Cerebellar nuclear complex (tissue), 1 donor: Measurements from ENCODE around the gene DVL3.
A peak's percentile ranks its signal among the peaks of the same experiment; 100 is the strongest.
"Not testable (repeated sequence)": the region's sequence is repeated elsewhere in the genome, so short reads cannot be mapped to it uniquely, and the experiment has no call there.

Source experiments
- DNase-seq, 2 experiments: peaks; one replicate each; lab custom pipeline; 2025; lab: John Stamatoyannopoulos, UW

DVL3 gene

DNA sequence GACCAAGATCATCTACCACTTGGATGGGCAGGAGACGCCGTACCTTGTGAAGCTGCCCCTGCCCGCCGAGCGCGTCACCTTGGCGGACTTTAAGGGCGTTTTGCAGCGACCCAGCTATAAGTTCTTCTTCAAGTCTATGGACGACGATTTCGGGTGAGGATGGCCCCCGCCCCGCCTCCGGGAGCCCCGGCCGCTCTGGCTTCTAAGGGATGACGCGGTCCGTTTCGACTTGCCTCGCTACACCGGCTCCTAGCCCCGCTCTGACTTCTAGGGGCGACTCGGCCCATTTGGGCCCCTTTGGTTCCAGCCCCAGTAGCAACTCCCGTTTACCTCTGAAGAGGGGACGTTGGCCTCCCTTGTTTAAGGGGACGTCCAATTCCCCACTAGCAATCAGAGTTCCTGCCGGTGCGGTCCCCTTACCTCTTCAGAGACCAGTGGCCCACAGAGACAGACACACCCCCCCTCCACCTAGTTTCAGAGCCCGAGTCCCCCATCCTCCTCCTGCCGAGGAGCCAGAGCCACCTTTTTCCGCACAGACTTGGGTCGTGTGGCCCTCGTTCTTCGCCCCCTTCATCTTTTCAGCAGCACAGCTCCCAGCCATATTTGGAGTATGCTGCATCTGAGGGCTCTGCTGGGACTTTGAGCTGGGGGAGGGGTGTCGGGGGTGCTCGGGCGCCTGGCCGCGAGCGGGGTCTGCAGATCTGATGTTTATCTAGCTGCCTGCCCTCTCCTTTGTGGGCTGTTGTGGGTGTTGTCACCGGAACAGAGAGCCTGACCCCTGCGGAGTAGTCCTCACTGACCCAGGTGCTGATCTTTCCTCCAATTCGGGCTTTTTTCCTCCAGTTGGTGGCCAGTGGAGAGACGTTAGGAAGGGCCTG, 706 bp downstream of the DVL3 start:
- DNase-seq: no peak

GRCh38 chr3:184156522-184156955, 1.4 kb downstream of the DVL3 start:
- DNase-seq: no peak

GRCh38 chr3:184157206-184157605, 2.0 kb downstream of the DVL3 start:
- no peak for DNase-seq

- no peak for DNase-seq
Observed at GRCh38 chr3:184158404-184158803, 3.2 kb downstream of the DVL3 start.

DNA sequence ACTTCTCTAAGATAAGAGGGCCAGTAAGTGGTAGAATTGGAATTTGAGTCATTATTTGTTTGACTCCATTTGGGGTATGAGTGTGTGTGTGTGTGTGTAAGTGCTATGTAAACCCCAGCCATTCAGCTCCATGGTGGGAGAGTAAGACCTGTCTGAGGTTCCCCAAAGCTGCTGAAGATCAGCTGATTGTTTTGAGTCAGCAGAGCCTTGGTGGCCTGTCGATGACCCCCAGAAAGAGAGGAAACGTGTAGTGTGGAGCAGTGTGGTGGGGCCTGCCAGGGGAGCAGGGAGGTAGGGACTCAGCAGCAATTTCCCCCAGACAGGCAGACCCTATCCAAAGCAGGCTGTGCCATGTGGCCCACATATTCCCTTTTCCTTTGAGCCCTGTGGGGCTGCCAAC, 5.3 kb downstream of the DVL3 start:
- DNase-seq: no peak

DNA sequence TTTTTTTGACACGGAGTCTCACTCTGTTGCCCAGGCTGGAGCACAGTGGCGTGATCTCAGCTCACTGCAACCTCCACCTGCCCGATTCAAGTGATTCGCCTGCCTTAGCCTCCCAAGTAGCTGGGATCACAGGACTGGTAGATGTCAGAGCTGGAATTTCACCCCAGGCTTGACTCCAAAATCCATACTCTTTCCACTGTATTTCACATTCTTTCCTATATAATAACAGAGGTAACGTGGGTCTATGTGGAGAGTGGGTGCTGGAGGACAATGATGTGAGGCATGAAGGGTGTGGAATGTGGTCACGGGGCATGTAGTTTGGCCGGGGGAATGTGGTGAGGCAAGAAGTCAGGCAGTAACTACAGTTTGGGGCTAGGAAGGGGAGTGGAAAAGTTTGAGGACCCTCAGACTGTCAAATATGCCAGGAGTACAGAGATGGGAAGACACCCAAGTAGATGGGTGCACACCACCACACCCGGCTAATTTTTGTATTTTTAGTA, 7.4 kb downstream of the DVL3 start:
- DNase-seq: not testable (repeated sequence)

DNA sequence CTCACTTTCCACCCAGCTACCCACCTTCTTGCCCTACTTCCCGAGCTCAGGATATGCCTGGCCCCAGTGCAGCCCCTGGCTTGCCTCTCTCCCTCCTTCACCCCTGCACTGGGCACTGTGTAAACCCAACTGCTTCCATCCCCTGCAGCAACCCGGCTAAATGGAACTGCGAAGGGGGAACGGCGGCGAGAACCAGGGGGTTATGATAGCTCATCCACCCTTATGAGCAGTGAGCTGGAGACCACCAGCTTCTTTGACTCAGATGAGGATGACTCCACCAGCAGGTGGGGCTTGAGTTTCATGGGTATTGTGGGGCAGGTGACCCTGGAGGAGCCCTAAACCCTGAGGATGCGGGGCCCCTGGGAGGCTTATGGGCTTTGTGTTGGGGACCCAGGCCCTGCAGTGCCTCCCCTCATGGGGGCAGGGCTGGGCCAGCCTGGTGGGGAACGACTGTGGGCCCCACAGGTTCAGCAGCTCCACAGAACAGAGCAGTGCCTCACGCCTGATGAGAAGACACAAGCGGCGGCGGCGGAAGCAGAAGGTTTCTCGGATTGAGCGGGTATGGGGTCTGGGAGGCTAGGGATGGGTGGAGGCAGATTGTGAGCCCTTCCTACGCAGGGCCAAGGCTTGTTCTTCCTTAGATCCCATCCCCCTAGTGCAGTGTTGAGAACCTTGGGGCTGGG, 9.6 kb downstream of the DVL3 start:
- no peak for DNase-seq

DNA sequence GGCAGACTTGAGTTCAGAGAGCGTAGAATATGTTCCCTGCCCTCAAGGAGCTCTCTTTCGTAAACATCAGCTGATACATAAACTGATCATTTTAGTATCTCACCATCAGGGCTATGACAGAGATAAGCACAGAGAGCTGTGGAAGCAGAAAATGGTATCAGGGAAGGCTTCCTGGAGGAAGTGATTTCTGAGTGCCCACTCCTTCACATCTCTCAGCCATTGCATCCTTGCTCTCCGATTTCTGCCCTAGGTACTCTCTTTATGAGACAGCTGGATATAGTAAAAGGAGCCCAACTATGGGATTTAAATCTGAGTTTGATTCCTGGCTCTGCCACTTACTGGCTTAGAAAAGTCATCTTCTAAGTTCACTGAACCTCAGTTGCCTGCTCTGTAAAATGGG, 10.4 kb downstream of the DVL3 start:
- no peak for DNase-seq

GRCh38 chr3:184166671-184167070, 11.5 kb downstream of the DVL3 start:
- DNase-seq: no peak

DNA sequence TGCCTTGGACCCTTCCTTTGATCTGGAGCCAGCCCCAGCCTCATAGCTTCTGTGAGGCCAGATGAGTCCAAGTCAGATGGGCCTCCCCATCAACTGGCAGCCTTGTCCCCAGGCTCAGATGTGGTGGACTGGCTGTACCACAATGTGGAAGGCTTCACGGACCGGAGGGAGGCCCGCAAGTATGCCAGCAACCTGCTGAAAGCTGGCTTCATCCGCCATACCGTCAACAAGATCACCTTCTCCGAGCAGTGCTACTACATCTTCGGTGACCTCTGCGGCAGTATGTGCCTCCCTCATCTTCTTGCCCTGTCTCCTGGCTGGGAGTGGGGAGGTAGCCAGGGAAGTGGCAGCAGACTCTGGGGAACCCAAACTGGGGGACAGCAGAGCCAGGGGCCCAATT, 12.6 kb downstream of the DVL3 start:
- no peak for DNase-seq

DNA sequence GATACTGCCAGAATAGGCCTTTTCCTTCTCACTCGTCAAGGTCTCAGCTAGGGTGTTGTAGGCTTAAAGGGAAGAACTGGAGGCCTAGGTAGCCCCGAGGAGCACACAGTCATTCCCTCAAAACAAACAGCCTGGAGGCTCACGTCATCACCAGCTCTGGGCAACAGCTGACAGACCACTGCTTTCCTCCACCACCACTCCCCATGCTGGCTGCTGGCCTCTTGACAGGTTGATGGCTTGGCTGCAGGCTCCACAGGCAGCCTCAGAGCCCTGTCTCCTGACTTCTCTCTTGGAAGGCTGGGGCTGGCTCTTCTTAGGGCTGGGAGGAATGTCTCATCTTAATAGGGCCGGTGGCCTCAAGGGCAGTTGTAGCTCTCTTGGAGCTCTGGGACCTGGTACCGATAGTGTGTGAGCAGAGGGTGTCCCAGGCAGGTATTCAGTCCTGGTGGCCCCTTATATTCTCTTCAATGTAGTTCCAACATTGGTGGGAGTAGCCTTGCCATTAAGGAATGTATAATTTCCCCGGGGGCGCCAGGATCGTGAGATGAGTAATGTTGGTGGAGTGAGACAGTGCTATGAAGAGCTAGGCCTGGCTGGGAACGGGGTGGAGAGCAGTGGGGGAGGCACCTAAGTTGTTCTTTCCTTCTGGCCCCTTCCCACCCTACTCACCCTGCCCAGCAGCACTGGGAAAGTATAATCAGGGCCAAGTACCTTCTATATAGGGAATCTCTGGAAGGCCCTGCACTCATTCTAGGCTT, 13.4 kb downstream of the DVL3 start:
- no peak for DNase-seq

DNA sequence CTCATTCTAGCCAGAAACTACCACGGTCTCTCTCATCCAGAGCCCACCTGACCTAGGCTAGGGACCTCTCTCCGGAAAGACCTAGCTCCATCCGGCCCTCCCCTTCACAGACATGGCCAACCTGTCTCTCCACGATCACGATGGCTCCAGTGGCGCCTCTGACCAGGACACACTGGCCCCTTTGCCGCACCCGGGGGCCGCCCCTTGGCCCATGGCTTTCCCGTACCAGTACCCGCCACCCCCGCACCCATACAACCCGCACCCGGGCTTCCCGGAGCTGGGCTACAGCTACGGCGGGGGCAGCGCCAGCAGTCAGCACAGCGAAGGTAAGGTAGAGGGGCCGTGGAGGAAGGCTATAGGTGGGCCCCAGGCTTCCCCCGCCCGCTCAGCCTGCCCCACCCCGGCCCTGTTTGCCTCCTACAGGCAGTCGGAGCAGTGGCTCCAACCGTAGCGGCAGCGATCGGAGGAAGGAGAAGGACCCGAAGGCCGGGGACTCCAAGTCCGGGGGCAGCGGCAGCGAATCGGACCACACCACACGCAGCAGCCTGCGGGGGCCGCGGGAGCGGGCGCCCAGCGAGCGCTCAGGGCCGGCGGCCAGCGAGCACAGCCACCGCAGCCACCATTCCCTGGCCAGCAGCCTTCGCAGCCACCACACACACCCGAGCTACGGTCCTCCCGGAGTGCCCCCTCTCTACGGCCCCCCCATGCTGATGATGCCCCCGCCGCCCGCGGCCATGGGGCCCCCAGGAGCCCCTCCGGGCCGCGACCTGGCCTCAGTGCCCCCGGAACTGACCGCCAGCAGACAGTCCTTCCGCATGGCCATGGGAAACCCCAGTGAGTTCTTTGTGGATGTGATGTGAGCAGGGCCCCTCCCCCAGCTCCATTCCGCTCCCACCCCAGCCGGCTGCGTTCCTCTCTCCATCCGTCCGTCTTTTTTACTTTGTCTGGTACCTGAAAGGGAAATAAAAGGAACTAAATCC, 15.0 kb downstream of the DVL3 start:
- DNase-seq: no peak

- DNase-seq: no peak
Observed at GRCh38 chr3:184171562-184171961, 16.4 kb downstream of the DVL3 start.

GRCh38 chr3:184172681-184173373, 17.6 kb downstream of the DVL3 start:
- no peak for DNase-seq

GRCh38 chr3:184173374-184173722, 18.2 kb downstream of the DVL3 start:
- DNase-seq: no peak

- no peak for DNase-seq
Observed at GRCh38 chr3:184174284-184174645, 19.1 kb downstream of the DVL3 start.

- DNase-seq: peak; percentile 93 to 98
Observed at GRCh38 chr3:184174646-184175492, 19.7 kb downstream of the DVL3 start, which contains the start of gene AP2M1. TSS of gene AP2M1 (plus strand) at chr3:184174855. CDS start at chr3:184176994, 2,139 bp downstream.

- DNase-seq: no peak
Observed at GRCh38 chr3:184175506-184175905, 20.3 kb downstream of the DVL3 start.

DNA sequence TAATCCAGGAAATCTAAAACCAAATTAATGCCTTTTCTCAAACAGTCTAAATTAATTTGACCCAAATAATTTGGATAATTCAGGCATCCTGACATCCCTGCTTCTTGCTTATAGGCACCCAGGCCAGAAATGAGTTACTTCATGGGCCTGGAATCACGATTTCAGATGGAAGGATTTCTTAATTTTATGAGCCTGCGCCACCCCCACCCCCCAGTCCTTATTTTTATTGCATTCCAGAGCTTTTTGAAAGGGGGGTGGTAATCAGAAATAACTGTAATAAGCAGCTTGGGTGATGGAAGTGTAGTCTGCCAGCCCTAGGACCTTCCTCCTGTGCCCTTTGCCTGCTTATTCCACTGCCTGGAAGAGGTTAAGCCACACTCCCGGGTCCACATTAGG, 20.8 kb downstream of the DVL3 start:
- DNase-seq: no peak
